Activated T-helper 9 cell treated with anti-CD3 and anti-CD28 coated beads, Interleukin-2, amount 50 U/mL, for 16 hours (primary cell): ENCODE data around the gene CEBPG.
A peak's percentile ranks its signal among the peaks of the same experiment; 100 is the strongest.

Source experiments
- DNase-seq: peaks from one replicate; pipeline ENCODE4 v3.0.0-alpha.2; 2020; ENCODE audit warnings: low read depth

CEBPG gene

GRCh38 chr19:33407140-33407551, 33.6 kb downstream of the CEBPG start:
- no peak for DNase-seq

GRCh38 chr19:33407716-33408115, 34.2 kb downstream of the CEBPG start:
- no peak for DNase-seq

DNA sequence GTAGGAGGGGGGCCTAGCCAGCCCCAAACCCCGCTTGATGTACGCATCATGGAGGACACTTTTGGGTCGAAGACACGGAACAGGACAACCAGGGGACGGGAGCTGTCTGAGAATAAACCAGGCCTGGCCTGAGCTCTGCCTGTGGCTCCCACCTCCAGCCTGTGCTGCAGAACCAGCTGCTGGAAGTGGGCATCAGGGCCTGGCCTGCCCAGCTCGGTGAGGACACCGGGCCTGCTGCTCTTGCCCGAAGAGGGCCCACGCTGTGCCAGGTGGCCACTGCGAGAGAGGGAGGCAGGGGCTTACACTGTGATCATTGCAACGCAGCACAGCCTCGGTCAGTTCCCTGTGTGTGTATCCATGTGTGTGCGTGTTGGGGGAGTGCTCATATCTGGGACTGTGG, 34.6 kb downstream of the CEBPG start:
- DNase-seq, result no peak

DNA sequence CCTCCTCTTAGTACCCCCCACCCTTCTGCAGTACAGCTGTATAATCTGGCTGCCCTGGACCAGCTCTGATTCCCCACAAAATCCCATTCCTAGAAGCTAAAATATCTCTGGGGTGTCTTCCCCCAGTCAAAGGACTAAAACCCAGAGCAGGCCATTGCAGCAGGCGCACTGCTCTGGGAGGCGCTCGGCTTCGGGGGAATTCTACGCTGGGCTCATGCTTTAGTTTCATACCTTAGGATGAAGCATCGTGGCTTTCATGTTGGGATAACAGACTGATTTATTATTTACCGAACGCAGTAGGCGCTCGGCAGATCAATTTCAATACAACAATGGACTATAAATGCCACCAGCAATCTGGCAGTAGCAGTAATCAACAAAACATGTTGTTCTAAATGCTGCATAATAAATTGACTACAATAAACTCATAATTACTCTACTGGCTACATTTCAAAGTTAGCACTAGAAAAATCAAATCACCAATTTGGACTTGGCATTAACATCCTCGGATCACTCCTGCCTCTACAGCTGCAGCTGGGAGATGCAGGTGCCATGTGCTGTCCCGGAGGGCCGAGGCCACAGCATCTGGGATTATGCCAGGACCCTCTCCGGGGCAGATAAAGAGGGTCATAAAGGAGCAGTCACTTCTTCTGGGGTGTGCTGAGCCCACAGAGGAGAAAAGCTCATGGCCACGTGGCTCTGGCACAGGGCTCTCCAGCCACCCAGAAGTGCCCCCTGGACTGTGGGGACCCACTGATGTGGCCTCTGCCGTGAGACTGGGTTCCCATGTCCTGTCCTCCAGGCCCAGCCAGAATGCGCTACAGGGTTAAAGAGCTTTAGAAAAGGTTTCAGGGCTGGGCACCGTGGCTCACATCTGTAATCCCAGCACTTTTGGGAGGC, 35.3 kb downstream of the CEBPG start:
- no peak for DNase-seq

GRCh38 chr19:33409906-33410685, 36.6 kb downstream of the CEBPG start:
- no peak for DNase-seq

- DNase-seq, result no peak
Measured at GRCh38 chr19:33410915-33411401, 37.4 kb downstream of the CEBPG start.

GRCh38 chr19:33411621-33412180, 38.2 kb downstream of the CEBPG start:
- DNase-seq, result no peak

DNA sequence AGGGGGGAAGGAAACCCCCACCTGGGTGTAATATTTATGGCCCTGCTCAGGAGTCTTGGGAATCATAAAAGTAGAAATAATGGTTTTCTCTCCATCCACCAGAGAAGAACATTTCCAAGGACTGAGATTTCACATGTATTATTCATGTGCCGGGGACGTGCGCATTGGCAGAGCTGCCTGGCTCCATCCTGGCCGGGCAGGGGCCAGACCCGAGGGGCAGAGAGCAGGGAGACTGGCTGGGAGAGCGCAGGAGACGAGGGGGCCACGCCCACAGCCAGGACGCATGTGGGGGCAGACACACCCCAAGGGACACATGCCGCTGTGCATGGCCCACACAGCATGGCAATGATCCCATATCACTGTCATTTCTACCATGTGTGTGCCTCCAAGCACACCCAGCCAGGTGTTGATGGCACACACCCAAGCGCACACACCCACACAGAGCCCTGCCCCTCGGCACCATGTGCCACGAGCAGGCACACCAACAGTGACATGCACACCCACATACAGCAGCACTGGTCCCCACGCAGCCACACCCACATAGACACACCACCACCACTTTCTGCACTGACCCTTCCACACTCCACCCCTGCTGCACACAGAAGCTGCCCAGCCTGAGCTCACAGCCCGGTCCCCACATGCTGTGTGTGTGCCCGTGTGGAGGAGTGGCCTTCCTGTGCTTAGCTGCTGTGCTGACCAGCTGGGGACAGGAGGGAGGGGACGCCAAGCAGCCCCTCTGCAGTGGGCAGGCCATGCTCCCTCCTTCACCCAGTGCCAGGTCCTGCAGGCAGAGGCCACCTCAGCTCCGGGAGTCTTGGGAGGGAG, 39.3 kb downstream of the CEBPG start:
- DNase-seq, result no peak

GRCh38 chr19:33413426-33413725, 39.9 kb downstream of the CEBPG start:
- DNase-seq, result no peak

DNA sequence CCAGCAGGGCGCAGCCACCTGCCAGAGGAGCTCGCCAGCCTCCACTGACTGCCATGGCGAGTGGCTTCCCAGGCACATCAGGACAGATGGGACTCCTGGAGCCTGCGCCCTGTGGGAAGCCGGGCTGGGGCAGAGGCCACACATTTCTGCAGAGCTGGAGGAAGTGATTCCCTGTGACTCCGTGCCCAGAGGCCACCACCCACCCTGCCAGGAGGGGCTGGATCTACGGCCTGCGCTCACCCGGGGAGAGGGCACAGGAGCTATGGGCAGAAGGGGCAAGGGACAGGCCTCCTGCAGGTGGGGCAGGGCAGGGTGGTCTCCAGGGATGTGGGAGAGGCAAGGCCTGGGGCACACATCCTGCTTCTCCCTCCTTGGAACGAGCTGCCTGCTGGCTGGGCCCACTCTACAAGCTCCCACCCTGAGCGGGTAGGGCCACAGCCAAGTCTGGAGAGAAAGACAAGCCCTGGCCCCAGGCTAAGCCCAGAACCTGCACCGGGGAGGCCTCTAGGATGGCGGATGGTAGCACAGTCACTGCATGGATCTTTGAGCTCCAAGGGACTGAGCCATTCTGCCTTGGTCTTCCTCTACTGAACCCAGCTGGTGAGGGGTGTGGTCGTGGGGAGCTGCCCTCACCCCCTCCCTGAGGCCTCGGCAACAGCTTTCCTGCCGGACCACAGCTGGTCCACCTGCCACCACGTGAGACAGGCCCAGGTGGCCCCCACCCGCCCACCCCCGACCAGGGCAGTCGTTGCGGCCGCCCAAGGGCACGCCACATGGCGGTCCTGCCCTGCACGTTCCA, 40.6 kb downstream of the CEBPG start:
- no peak for DNase-seq

DNA sequence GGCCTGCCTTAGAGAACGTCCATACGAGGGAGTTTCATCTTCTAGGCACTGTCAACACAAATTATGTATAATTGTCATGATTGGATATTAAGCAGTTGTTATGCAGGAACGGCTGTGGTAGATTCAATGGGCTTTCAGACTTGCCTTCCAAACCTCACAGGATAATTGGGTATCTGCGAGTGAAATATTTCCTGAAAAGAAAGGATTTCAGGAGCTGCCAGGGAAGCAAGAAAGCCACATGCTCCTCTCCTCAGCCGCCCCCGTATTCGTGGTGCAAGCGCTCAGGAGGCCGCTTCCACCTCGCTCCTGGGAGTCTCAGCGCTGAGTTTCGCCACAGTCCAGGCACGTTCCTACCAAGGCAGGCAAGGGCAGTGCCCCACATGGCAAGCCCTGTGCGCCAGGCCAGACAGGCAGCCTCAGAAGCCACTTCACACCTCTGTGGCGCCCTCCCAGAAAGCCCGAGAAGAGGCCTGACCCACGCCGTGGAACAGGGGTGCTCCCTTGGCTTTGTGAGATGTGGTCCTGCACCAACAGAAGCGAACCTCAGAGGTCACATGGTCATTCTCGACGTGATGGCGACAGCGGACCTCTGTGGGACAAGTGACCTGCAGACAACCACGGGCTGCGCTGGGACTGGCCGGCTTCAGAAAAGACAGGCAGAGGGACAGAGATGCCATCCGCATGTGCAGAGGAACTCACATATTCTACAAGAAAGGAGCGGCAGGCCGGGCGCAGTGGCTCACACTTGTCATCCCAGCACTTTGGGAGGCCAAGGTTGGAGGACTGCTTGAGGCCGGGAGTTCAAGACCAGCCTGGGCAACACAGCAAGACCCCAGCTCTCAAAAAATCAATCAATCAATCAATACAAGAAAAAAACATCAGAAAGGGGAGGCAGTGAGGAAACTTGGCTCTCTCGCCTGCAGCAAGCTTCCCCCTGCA, 41.4 kb downstream of the CEBPG start:
- DNase-seq, result no peak

- DNase-seq, result peak; percentile 47
Measured at GRCh38 chr19:33416307-33417215, 43.1 kb downstream of the CEBPG start.

DNA sequence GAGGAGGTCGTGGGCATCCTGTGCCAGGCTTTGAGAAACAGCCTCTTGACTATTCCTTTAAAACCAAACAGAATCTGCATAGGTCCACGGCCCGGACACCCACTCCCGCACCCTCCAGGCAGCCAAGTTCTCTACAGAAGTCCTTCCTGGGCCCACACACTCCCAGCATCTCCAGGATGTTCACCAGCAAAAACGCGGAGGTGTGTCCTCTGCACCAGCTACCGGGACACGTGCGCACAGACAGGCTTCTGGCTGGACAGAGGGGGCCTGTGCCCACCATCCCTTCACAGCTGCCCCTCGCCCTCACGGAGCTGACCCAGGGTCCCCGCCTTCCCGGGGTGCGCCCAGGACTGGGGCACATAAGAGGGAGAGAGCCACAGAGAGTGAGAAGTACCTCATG, 44.2 kb downstream of the CEBPG start:
- no peak for DNase-seq

DNA sequence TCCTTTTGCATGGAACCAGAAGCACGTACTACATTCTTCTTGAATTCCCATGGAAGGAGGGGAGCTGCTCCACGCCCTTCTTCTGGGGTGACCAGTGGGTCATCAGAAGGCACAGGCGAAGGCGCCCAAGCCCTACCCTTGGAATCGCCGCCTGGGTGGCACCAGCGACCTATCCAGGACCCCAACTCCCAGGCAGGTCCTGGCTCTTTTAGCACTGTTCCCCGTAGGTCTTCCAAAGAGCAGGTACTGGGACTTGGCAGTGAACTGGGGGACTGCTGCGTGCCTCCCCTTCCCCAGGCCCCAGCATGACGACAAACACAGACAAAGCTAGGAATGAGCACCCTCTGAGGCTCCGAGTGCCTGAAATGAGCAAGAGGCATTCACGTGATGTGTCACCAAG, 45.0 kb downstream of the CEBPG start:
- DNase-seq, result no peak

DNA sequence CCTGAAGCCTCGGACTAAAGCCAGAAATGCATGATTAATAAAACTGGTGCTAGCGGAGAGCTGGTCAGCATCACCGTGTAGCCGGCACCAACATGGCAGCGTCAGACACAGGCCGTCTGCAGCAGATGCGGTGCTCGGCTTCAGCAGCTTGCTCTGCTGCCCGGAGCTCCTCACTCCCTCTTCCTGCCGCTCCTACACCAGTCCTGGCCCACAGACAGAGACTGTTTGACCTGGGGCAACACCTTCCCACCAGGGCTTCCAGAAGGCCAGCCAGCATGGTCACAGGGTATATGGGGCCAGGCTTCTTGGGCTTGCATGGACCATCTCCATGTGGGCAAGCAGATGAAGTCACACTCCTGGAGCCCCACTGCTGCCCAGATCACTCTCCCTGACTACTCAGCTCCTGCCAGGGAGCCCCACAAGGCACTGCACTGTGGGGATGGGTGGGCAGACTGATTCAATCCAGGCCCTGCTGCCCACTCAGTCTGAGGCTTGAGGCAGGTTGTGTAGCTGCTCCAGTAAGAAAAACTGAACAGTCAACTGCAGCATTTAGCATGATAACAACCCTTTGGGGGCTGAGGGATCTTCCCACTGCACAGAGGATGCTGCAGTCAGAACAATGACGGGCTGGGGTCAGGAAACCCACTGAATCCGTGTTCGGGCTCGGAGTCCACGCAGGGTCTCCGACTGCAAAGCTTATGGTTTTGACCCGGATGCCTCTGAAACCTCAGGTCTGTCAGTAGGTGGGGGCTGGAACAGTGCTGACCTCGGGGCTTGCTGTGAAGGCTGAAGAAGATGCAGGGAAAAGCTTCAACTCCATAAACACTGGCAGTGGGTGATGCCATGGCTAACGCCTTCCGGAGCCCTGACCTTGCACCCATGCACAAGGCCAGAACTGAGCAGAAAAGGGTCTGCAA, 45.6 kb downstream of the CEBPG start:
- DNase-seq, result no peak

- no peak for DNase-seq
Measured at GRCh38 chr19:33419788-33420130, 46.2 kb downstream of the CEBPG start.

DNA sequence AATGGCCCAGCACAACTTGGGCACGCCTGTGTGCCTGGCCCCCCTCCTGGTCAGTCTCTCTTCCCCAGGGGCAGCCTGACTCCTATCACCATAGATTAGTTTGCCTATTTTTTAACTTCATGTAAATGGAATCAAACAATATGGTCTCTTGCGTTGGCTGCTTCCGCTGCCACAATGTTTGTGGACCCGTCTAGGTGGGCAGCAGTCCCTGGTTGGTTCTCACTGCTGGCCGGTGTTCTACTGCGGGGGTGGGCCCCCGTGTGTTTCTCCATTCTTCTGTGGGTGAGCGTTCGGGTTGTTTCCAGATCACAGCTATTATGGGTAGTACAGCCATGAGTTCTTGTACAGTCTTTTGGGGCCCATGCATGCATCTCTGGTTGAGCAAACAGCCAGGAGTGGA, 47.3 kb downstream of the CEBPG start:
- DNase-seq, result no peak

DNA sequence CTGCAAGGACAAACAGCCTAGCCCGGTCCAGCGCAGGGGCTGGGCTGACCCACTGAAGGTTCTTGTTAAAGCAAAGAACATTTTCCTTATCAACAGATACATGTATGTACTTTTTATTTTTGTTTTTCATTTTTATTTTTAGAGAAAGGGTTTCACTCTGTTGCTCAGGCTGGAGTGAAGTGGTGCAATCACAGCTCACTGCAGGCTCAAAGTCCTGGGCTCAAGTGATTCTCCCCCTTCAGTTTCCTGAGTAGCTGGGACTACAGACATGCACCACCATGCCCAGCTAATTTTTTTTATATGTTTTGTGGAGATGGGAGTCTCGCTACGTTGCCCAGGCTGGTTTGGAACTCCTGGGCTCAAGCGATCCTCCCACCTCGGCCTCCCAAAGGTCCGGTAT, 47.9 kb downstream of the CEBPG start:
- DNase-seq, result no peak
